GM19035 (cell line): ENCODE data around the gene LRTM1.

Experiments used
- ATAC-seq: cut with Tn5 transposase; IDR thresholded peaks from one replicate; pipeline ENCODE4 v1.9.1; 2021; ENCODE audit not compliant: unreplicated experiment

Gene LRTM1

DNA sequence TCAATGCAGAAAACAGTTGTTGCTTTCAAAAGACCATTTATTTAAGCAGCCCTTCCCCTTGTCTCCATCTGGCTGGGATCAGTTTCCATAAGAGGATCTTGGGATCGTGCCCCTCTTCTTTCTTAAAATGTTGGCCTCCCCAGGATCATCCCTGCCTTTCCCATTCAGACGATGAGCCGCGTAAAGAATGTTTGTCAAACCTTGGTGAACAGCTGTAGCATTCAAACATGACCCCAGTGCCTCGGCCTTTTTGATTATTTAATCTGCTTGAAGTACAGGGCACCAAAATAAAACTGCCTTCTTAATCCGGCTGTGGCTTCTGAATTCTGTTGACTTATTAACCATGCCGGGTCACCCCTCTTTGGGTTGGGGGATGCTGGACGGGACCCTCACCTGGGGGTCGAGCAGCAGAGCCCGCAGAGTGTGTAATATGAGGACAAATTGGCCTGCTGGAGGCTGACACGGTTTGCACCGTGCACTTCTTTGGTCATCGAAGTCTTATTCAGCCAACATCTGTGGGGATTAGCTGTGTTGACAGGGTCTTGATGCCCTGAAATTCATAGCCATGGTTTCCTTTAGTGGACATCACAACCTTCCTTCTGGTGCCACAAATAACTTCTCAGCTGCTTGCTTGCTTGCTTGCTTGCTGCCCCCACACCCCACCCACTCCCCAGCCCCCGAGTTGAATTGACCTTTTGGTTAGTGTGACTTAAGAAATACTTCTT, at the start of gene LRTM1:
Gene LRTM1, minus strand, starts transcription at position 14 of the 725 bp plus-strand sequence. CDS start 148 bp downstream, outside the sequence.
- no peak for ATAC-seq

- ATAC-seq, result no peak
These were observed 49.6 kb upstream of the LRTM1 start for GRCh38 chr3:54977439-54977838.

DNA sequence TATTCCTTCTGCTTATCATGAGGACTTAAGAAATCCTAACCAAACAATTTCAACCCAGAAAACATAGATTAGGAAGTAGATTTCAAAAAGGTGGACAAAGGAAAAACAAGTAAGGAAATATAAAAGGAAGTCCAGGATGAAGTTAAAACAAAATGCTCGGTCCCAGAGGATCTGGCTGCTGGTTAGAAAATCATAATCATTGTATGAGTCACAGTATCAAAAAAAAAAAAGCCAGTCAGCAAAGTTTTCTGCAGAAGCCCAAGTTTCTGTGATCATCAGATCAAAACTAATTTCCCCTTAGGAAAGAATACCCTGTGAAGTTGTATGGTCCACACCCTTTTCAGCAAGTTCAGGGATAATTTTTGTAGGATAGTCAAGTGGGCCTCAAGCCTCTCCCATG, 43.0 kb upstream of the LRTM1 start:
- no peak for ATAC-seq

- ATAC-seq, result no peak
These were observed 41.8 kb upstream of the LRTM1 start for GRCh38 chr3:54969652-54970051.

- no peak for ATAC-seq
These were observed 40.8 kb upstream of the LRTM1 start for GRCh38 chr3:54968546-54969172.

DNA sequence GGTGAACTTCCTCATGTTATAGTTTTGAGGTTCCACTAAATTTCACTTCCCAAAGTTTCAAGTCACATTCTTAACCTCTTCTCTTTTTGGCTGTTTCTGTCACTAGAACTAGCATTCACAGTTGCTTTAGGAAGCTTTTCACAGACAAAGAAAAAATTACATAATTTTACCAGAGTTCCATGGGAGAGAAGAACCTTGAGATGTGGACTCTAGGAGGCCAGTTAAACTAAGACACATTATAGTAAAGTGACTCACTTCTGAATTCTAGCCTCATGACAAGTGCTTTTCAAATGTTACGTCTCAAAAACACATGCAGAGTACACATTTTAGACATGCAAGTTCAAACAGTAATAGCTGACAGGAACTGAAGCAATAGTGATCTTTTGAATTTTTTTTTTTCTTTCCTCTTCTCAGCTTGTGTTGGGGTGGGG, 39.9 kb upstream of the LRTM1 start:
- ATAC-seq, result no peak

GRCh38 chr3:54966979-54967378, 39.1 kb upstream of the LRTM1 start:
- ATAC-seq, result no peak

GRCh38 chr3:54965746-54966145, 37.9 kb upstream of the LRTM1 start:
- ATAC-seq, result no peak

- no peak for ATAC-seq
These were observed 36.2 kb upstream of the LRTM1 start for GRCh38 chr3:54964081-54964480.

DNA sequence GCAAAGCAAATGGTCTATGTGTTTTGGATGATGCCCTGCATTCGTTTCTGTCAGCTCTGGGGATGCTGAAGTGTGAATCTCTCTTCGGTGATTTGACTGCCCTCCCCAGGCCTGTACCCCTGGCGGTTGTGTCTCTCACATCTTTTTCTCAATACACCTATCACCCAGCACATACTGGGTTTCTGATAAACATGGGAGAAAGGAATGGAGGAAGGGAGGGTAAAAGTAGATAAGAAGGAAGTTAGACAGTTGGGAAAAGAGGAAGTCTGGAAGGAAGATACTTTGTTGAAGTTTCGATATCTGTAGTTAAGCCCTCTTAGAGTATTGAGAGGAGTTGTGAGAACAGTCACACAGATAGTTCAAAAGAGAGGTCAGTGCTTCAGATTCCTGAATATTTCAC, 35.8 kb upstream of the LRTM1 start:
- no peak for ATAC-seq

GRCh38 chr3:54962200-54962599, 34.3 kb upstream of the LRTM1 start:
- no peak for ATAC-seq

- no peak for ATAC-seq
These were observed 32.8 kb upstream of the LRTM1 start for GRCh38 chr3:54960701-54961100.

GRCh38 chr3:54960082-54960481, 32.2 kb upstream of the LRTM1 start:
- no peak for ATAC-seq

DNA sequence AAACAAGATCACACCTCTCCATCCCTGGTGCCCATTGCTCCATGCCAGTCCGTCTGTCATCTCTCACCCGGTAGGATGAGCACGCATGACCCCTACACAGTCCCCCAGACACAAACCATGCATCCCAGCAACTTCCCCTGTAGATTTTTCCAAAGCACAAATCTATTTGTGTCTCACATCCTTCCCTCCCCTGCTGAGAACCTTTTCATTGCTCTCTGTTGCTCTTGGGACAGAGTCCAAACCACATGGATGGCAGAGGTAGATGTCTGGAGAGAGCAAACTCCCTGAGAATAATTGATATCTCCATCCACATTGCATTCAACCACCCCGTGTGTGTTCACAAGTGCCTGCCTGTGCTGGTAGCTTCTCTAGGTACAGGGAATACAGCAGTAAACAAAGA, 29.9 kb upstream of the LRTM1 start:
- ATAC-seq, result no peak

- ATAC-seq, result no peak
These were observed 28.1 kb upstream of the LRTM1 start for GRCh38 chr3:54955941-54956340.

- ATAC-seq, result no peak
These were observed 27.6 kb upstream of the LRTM1 start for GRCh38 chr3:54955496-54955895.

DNA sequence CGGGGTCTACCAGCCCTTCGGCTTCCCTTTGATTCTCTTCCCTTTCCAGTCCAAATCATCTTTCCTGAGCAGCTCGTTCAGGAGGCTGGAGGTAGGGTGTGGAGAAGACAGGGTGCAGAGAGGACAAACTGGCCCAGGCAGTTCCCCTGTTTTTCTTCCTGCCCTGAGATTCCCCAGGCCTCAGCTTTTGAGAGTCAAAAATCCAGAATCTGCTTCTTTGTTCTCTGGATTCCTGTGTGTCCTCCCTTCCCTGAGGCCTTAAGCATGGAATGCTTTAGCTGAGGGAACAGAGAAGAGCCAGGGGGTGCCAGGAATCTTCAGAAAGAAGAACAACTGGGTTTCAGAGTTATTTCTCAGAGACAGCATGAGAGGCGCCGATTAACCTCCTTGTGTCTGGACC, 26.7 kb upstream of the LRTM1 start:
- no peak for ATAC-seq

DNA sequence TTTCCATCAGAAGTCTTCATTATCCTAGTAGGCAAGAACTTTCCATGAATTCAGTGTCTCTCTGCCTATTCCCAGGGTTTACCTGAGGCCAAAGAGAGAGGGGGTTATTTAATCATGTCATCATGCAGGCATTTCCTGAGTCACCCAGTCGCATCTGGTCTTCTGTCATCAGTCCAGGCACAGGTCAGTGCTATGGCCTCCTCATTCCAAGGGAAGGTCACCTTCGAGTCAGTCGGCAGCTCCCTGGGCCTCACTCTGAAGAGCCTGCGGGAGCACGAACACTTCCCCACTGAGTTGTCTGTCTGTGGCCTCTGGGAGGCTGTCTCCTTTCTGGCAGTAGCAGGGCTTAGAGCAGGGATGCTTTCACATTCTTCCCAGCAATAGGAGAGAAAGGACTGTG, 26.2 kb upstream of the LRTM1 start:
- no peak for ATAC-seq

GRCh38 chr3:54951405-54951804, 23.5 kb upstream of the LRTM1 start:
- no peak for ATAC-seq

GRCh38 chr3:54950391-54951003, 22.6 kb upstream of the LRTM1 start:
- ATAC-seq, result no peak

DNA sequence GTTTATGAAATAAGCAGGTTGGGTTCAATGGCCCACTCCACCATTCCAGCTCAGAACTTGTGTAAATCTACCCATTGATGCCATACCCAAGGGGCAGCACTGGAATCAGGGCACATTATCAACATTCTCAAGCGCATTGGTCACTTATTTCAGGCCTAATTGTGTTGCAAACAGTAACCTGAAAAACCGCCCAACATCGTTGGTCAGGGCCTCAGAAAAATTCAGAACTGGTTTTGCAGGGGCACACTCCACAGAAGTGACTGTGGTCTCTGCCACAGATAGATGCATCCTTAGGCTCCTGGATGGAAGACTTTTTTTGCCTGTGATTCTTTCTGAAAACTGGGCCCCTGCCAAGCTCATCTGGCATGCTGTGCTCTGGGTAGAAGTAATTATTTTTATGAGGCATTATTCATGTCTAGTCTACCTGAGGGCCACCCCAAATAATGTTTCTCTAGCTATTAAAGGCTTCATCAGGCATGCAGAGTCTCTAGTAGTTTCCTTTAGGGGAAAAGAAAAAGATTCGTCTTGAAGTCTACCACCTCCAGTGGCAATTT, 21.7 kb upstream of the LRTM1 start:
- no peak for ATAC-seq
